Measurements from ENCODE around the gene DGKB. TPM values are rescaled to one million over a fixed set of nuclear protein-coding genes. Genes with fewer than 3 reads are reported as not detected.

Gene DGKB
- total RNA-seq, 1 experiment from 2014 or later: not detected

DNA sequence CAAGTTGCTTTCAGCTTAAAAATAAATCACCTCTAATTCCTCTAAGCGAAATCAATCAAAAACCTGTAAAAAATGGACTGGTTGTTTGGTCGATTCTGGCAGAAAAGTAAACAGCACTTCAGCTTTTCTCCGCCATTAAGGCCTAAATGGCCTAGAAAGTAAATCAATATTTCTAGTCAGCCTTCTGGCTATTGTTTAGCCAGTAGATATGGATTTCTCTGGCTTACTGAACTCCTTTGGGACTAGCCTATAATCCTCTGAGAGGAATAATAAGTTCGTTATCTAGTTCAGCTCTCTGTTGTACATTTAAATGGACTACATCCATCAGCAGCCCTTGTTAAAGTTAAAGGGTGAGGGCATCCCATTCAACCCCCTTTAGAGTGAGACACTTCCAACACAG, 513.0 kb downstream of the DGKB start:
- DNase-seq (ENCODE audit: low read depth, low spot score): no peak

DNA sequence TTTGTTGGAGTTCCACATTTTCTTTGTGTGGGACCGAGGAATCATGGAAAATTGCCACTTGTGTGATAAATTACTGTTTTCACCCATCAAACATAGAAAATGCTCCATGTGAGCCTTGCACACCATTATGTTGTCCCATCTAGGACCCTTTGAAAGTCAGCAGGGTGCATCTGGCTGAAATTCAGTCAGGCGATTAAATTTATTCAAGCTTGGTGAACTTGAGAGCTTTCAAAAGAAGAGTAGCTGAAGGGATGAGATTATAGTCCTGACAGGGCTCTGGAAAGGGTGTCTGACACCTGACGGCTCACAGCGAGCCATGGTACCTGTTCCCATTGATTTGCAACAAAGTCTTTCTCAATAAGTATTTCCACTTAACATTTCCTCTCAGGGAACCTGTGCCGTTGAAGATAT, 513.4 kb downstream of the DGKB start:
- ATAC-seq (no peak), DNase-seq (ENCODE audit: low read depth, low spot score) (no peak)
- H3K4me1 ChIP-seq (ENCODE audit: control insufficient read depth, insufficient read depth, low read length): no peaks in the 10 kb centered on the region
- peaks cover 2% of the 10 kb centered on the region; the same call in 1 of the 2 replicates for H3K9me3 ChIP-seq (ENCODE audit: control insufficient read depth, insufficient read depth, low read depth, low read length)
- H3K27ac ChIP-seq (ENCODE audit: low read length): no peak overlapping the region
- intact Hi-C loops (cut with micrococcal nuclease; ENCODE audit: unreplicated experiment) (no loop called here), in situ Hi-C loops (cut with HindIII; ENCODE audit: low pct_unique_long_range_greater_than_20kb, low sequenced_read_pairs) (no loop called here)
- no TSS peak for BruUV-seq (replicated peaks)
- TF ChIP-seq, protein P1, sequence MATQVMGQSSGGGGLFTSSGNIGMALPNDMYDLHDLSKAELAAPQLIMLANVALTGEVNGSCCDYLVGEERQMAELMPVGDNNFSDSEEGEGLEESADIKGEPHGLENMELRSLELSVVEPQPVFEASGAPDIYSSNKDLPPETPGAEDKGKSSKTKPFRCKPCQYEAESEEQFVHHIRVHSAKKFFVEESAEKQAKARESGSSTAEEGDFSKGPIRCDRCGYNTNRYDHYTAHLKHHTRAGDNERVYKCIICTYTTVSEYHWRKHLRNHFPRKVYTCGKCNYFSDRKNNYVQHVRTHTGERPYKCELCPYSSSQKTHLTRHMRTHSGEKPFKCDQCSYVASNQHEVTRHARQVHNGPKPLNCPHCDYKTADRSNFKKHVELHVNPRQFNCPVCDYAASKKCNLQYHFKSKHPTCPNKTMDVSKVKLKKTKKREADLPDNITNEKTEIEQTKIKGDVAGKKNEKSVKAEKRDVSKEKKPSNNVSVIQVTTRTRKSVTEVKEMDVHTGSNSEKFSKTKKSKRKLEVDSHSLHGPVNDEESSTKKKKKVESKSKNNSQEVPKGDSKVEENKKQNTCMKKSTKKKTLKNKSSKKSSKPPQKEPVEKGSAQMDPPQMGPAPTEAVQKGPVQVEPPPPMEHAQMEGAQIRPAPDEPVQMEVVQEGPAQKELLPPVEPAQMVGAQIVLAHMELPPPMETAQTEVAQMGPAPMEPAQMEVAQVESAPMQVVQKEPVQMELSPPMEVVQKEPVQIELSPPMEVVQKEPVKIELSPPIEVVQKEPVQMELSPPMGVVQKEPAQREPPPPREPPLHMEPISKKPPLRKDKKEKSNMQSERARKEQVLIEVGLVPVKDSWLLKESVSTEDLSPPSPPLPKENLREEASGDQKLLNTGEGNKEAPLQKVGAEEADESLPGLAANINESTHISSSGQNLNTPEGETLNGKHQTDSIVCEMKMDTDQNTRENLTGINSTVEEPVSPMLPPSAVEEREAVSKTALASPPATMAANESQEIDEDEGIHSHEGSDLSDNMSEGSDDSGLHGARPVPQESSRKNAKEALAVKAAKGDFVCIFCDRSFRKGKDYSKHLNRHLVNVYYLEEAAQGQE (IDR thresholded peaks at IDR 0.05; ENCODE audit: insufficient read depth in 1 of 2, low read depth in 2 of 2, low read length in 1 of 2): no peak
- TF ChIP-seq, protein P2, sequence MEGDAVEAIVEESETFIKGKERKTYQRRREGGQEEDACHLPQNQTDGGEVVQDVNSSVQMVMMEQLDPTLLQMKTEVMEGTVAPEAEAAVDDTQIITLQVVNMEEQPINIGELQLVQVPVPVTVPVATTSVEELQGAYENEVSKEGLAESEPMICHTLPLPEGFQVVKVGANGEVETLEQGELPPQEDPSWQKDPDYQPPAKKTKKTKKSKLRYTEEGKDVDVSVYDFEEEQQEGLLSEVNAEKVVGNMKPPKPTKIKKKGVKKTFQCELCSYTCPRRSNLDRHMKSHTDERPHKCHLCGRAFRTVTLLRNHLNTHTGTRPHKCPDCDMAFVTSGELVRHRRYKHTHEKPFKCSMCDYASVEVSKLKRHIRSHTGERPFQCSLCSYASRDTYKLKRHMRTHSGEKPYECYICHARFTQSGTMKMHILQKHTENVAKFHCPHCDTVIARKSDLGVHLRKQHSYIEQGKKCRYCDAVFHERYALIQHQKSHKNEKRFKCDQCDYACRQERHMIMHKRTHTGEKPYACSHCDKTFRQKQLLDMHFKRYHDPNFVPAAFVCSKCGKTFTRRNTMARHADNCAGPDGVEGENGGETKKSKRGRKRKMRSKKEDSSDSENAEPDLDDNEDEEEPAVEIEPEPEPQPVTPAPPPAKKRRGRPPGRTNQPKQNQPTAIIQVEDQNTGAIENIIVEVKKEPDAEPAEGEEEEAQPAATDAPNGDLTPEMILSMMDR (IDR thresholded peaks at IDR 0.05): no peak
- TF ChIP-seq TCF7L2 (IDR thresholded peaks at IDR 0.05; ENCODE audit: low read depth, low read length) (no peak), SIN3A (IDR thresholded peaks at IDR 0.05; ENCODE audit: borderline replicate concordance, insufficient read depth, low read depth, low read length) (no peak), POLR2AphosphoS5 (IDR thresholded peaks at IDR 0.05; ENCODE audit: low read depth, low read length) (no peak)
- H3K4me3 ChIP-seq (ENCODE audit: low read depth in 2 of 2, low read length in 2 of 2): no peak overlapping the region
- no peaks in the 10 kb centered on the region for H3K27me3 ChIP-seq (ENCODE audit: control insufficient read depth, insufficient read depth, low read length)
- ChIA-PET POLR2A (no interaction called here), CTCF (no interaction called here)
- no peaks in the 10 kb centered on the region for H3K36me3 ChIP-seq (ENCODE audit: control insufficient read depth, insufficient read depth, low read length)

More for the DNA sequence above, 513.0 kb downstream of the DGKB start:
- H3K27ac ChIP-seq (ENCODE audit: low read length): no peak overlapping the region
- no peaks in the 10 kb centered on the region for H3K4me1 ChIP-seq (ENCODE audit: control insufficient read depth, insufficient read depth, low read length)
- H3K36me3 ChIP-seq (ENCODE audit: control insufficient read depth, insufficient read depth, low read length): no peaks in the 10 kb centered on the region
- POLR2A ChIA-PET: no interaction called here
- CTCF ChIA-PET: no interaction called here
- intact Hi-C loops (cut with micrococcal nuclease; ENCODE audit: unreplicated experiment): no loop called here
- TF ChIP-seq, protein P2 (IDR thresholded peaks at IDR 0.05): no peak
- TF ChIP-seq TCF7L2 (IDR thresholded peaks at IDR 0.05; ENCODE audit: low read depth, low read length): no peak
- no peak for TF ChIP-seq POLR2AphosphoS5 (IDR thresholded peaks at IDR 0.05; ENCODE audit: low read depth, low read length)
- TF ChIP-seq, protein P1 (IDR thresholded peaks at IDR 0.05; ENCODE audit: insufficient read depth in 1 of 2, low read depth in 2 of 2, low read length in 1 of 2): no peak
- TF ChIP-seq SIN3A (IDR thresholded peaks at IDR 0.05; ENCODE audit: borderline replicate concordance, insufficient read depth, low read depth, low read length): no peak
- no peak overlapping the region for H3K4me3 ChIP-seq (ENCODE audit: low read depth in 2 of 2, low read length in 2 of 2)
- H3K27me3 ChIP-seq (ENCODE audit: control insufficient read depth, insufficient read depth, low read length): no peaks in the 10 kb centered on the region
- no peaks in the 10 kb centered on the region for H3K9me3 ChIP-seq (ENCODE audit: control insufficient read depth, insufficient read depth, low read depth, low read length)
- no TSS peak for BruUV-seq (replicated peaks)
- in situ Hi-C loops (cut with HindIII; ENCODE audit: low pct_unique_long_range_greater_than_20kb, low sequenced_read_pairs): no loop called here
- no peak for ATAC-seq
